Adrenal gland (tissue), 12 donors: ENCODE data around the gene ERC2. TPM values are rescaled to one million over a fixed set of nuclear protein-coding genes. Genes with fewer than 3 reads are reported as not detected.
A peak's percentile ranks its signal among the peaks of the same experiment; 100 is the strongest.

Experiments
- DNase-seq, 7 donors: peaks; one replicate each; pipeline ENCODE4 v3.0.0-alpha.2; 2019 to 2020
- H3K27ac ChIP-seq, 5 donors: fragments of 200-600 bp; sonication (generic) in 4 of 5; 1 replicate in 3 of 5; 2 replicates in 2 of 5; pipeline versions ENCODE4 v1.5.1 to v1.8.0; 2016 to 2020; ENCODE audit warnings: mild to moderate bottlenecking in 1 of 5
- H3K27me3 ChIP-seq: fragments of 200-600 bp; 2 replicates; pipeline ENCODE4 v1.8.0; 2021
- H3K36me3 ChIP-seq, 2 donors: fragments of 200-600 bp; replicated peaks in 1 of 2; 1 replicate in 1 of 2; 2 replicates in 1 of 2; pipeline versions ENCODE4 v1.5.1 to v1.8.0; 2018 to 2022
- H3K4me1 ChIP-seq, 2 donors: fragments of 200-600 bp; replicated peaks in 1 of 2; 1 replicate in 1 of 2; 2 replicates in 1 of 2; pipeline versions ENCODE4 v1.5.1 to v1.8.0; 2018 to 2021
- H3K4me3 ChIP-seq, 4 donors: fragments of 200-600 bp; sonication (generic) in 3 of 4; one replicate each; pipeline ENCODE4 v1.5.1; 2016 to 2018
- H3K9me3 ChIP-seq, 3 donors: fragments of 200-600 bp; sonication (generic) in 1 of 3; replicated peaks in 1 of 3; 1 replicate in 2 of 3; 2 replicates in 1 of 3; pipeline versions ENCODE4 v1.5.1 to v1.8.0; 2016 to 2021
- CTCF ChIP-seq, 6 experiments: fragments of 450-650 bp in 4 of 6; fragments of 200-600 bp in 2 of 6; sonication (generic) in 1 of 6; IDR thresholded peaks; 1 replicate in 5 of 6; 2 replicates in 1 of 6; pipeline versions ENCODE4 v1.5.1 to v1.8.0; 2016 to 2021; ENCODE audit warnings: antibody characterized with exemption in 6 of 6, mild to moderate bottlenecking in 2 of 6, moderate library complexity in 1 of 6
- POLR2A ChIP-seq, 2 donors: fragments of 450-650 bp; IDR thresholded peaks; one replicate each; pipeline ENCODE4 v1.6.1; 2017; ENCODE audit warnings: antibody characterized with exemption in 2 of 2, mild to moderate bottlenecking in 2 of 2, moderate library complexity in 1 of 2
- WGBS, 4 donors: extraction: QIAGEN DNeasy Blood & Tissue Kit in 2 of 4; methylation state at CpG; one replicate each; pipeline versions ENCODE4 v1.1.5 to v1.1.7; 2013 to 2017; 5-methylcytosine and 5-hydroxymethylcytosine counted together
- intact Hi-C, 2 donors: fragments of 100-400 bp; cut with DNase I; formaldehyde crosslinking; loops; one replicate each; pipeline versions ENCODE4 v1.14.1 to v1.15.0; 2022 to 2023
- polyA plus RNA-seq, 3 donors: library from polyadenylated mRNA; stranded (reverse); fragments of 200-250 nt in 2 of 3; fragments of 350-450 nt in 1 of 3; fragmentation: Illumina TruSeq in 1 of 3; extraction: RNeasy Lipid Tissue Mini Kit (QIAGEN cat#74804) in 1 of 3; gene quantifications; one replicate each; pipeline ENCODE4 v1.2.3, GENCODE V29; 2013 to 2014
- total RNA-seq, 9 donors: library from RNA; depleted of rRNA in 4 of 9; stranded (reverse); fragments of >200 nt in 4 of 9; fragments of 120-200 nt in 1 of 9; fragmentation: NEBNext Ultra II Directional in 1 of 9; extraction: Animal tissue kit (Norgen Biotek cat#: 25700) in 1 of 9; gene quantifications; one replicate each; pipeline versions ENCODE4 v1.1.0 to v1.2.4, GENCODE V29; 2013 to 2023
- donor health status: healthy with polysubstance abuse.
- donor health status: Bipolar disorder and iron deficiency.
- donor health status: DM: yes; HTN: yes; CAD: no.
- donor health status: DM: no; HTN: no; CAD: no.
- donor health status: DM: no; HTN: no; CAD: no.
- donor health status: DM: yes; HTN: yes; CAD: no.

Gene ERC2
- total and polyA plus RNA-seq, 12 donors: 0.47 to 5.8 (median 1.5) TPM

DNA sequence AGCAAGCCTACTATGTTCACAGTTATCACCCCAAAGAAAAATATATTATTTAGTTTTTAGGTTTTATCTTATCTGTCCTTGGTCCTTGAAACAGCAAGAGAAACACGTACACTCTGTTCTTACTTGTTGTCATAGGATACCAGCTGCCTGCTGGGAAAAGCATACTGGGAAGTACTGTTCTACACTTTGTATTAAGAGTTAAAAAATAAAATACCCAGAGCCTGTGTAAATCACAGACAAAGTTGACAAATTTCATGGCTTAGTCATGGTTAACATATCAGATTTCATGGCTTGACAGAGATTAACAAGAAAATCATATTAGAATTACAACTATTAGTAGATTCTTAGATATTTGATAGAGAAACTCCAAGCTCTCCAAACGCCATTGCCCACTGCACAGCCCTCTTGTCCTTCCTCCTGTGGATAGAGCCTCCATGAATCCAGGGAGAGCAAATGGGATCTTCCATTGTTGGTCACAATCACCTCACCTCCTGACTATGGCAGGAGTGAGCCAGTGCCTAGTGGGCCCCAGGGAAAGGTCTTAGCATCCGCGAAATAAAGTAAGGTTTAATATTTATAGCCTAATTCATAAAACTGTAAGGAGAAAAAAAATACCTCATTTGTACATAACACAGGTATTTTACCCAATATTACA, 853.1 kb downstream of the ERC2 start:
- Histone ChIP-seq H3K9me3 (no peaks in the 10 kb centered on the region), H3K4me1 (peaks cover 0 to 6% of the 10 kb centered on the region in 2 donors), H3K36me3 (no peaks in the 10 kb centered on the region), H3K27me3 (no peaks in the 10 kb centered on the region), H3K4me3 (no peak overlapping the region), H3K27ac (peak overlapping the region in 2 of 5 donors; percentile 35 to 37)
- DNase-seq: no peak
- TF ChIP-seq POLR2A (IDR thresholded peaks at IDR 0.05) (no peak), CTCF (IDR thresholded peaks at IDR 0.05) (no peak)
- intact Hi-C loops: no loop called here
- 60 to 72% (median 63%) methylated on average over 4 of the region's 4 CpGs for WGBS, 4 donors

DNA sequence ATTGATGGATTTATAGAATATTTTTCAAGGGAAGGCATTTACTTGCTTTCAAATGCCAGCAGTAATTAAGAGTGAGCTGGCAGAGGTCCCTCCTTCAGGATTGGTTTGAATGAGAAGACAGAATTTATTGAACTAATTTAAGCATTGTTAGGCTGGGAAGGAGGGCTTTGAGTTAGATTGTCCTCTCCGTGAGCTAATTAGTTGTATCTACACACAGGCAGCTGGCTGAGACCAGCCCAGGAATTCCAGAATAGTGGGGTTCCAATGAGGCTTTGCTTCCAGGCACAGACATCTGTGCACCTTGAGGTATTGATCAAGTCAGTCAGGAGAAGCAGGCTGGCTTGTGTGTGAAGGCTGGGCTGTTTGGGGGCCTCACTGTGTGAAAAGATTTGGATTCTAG, 857.1 kb downstream of the ERC2 start:
- H3K4me3 ChIP-seq: no peak overlapping the region
- 80 to 96% (median 88%) methylated on average over 1 of the region's 1 CpG for WGBS, 4 donors
- no peaks in the 10 kb centered on the region for H3K36me3 ChIP-seq
- no peaks in the 10 kb centered on the region for H3K27me3 ChIP-seq
- H3K9me3 ChIP-seq: no peaks in the 10 kb centered on the region
- no peak for DNase-seq
- intact Hi-C loops: no loop called here
- H3K27ac ChIP-seq: no peak overlapping the region
- peaks cover 0 to 6% of the 10 kb centered on the region in 2 donors for H3K4me1 ChIP-seq
- TF ChIP-seq CTCF (IDR thresholded peaks at IDR 0.05) (no peak), POLR2A (IDR thresholded peaks at IDR 0.05) (no peak)

GRCh38 chr3:55609230-55609827, 858.9 kb downstream of the ERC2 start:
- DNase-seq: no peak
- Histone ChIP-seq H3K27me3 (no peaks in the 10 kb centered on the region), H3K4me3 (no peak overlapping the region), H3K9me3 (no peaks in the 10 kb centered on the region), H3K27ac (no peak overlapping the region), H3K4me1 (peaks cover 0 to 4% of the 10 kb centered on the region in 2 donors), H3K36me3 (no peaks in the 10 kb centered on the region)
- intact Hi-C loops: no loop called here
- 77 to 90% (median 85%) methylated on average over 8 to 10 of the region's 10 CpGs for WGBS, 4 donors
- TF ChIP-seq CTCF (IDR thresholded peaks at IDR 0.05) (peak in 1 of 6 experiments; percentile 15), POLR2A (IDR thresholded peaks at IDR 0.05) (no peak)

DNA sequence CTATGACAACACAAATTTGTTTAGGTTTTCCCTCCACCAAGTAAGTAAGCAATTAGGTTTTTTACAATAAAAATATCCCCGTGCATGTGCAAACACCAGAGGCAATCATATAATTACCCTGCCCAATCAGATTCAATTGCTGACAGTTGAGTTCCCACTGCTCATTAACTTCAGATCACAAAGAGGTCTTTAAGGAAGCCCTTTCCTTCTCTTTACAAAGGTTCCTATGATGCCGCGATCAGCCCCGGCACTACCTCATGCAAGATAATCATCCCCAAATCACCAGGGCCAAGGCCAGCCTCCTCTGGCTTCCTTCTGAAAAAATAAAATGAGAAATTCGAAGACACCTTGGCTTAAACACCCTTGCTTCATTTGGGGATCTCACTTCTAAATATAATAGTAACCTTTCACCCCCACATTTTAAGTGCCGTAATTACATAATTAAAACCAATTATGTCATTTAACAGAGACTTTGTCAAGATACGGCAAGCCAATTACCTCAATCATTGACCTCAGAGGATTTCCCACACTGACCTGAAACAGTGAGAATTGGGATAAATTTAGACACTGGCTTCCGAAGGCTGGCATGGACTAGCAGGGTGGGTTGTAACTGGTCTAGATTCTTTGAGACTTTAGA, 859.8 kb downstream of the ERC2 start:
- Histone ChIP-seq H3K27me3 (no peaks in the 10 kb centered on the region), H3K36me3 (no peaks in the 10 kb centered on the region), H3K9me3 (no peaks in the 10 kb centered on the region), H3K27ac (no peak overlapping the region), H3K4me3 (no peak overlapping the region), H3K4me1 (no peaks in the 10 kb centered on the region)
- DNase-seq: no peak
- 85 to 92% (median 88%) methylated on average over 8 of the region's 8 CpGs for WGBS, 4 donors
- intact Hi-C loops: no loop called here
- TF ChIP-seq POLR2A (IDR thresholded peaks at IDR 0.05) (no peak), CTCF (IDR thresholded peaks at IDR 0.05) (no peak)
